Measurements from ENCODE around the gene SCIN.

- TF ChIP-seq, protein P1, sequence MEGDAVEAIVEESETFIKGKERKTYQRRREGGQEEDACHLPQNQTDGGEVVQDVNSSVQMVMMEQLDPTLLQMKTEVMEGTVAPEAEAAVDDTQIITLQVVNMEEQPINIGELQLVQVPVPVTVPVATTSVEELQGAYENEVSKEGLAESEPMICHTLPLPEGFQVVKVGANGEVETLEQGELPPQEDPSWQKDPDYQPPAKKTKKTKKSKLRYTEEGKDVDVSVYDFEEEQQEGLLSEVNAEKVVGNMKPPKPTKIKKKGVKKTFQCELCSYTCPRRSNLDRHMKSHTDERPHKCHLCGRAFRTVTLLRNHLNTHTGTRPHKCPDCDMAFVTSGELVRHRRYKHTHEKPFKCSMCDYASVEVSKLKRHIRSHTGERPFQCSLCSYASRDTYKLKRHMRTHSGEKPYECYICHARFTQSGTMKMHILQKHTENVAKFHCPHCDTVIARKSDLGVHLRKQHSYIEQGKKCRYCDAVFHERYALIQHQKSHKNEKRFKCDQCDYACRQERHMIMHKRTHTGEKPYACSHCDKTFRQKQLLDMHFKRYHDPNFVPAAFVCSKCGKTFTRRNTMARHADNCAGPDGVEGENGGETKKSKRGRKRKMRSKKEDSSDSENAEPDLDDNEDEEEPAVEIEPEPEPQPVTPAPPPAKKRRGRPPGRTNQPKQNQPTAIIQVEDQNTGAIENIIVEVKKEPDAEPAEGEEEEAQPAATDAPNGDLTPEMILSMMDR (IDR thresholded peaks at IDR 0.05): no peak
- TF ChIP-seq ZFX (IDR thresholded peaks at IDR 0.05; ENCODE audit: borderline replicate concordance): no peak
These were observed 130.9 kb downstream of the SCIN start for GRCh38 chr7:12701433-12701832.
